ENCODE data around the gene ITIH5. TPM values are rescaled to one million over a fixed set of nuclear protein-coding genes. Genes with fewer than 3 reads are reported as not detected.

The ITIH5 gene
- total and polyA plus RNA-seq, 2 donors (not counting 1 experiment from before 2014, with no cell fraction given): 0.22 to 12.4 TPM

- no peak overlapping the region for H3K4me3 ChIP-seq (replicated peaks in 1 of 4; ENCODE audit: control extremely low read depth in 1 of 4, insufficient read depth in 1 of 4, low read depth in 3 of 4, low read length in 4 of 4)
- no peak overlapping the region for H3K4me2 ChIP-seq (ENCODE audit: extremely low read depth, insufficient read depth, low read length)
- H3K79me2 ChIP-seq (ENCODE audit: control insufficient read depth, insufficient read depth, low read length): no peaks in the 10 kb centered on the region
- no peaks in the 10 kb centered on the region for H4K20me1 ChIP-seq (ENCODE audit: control insufficient read depth, extremely low read depth, insufficient read depth, low read length)
- H3K27ac ChIP-seq (ENCODE audit: insufficient read depth, low read length): no peak overlapping the region
- H3K27me3 ChIP-seq (ENCODE audit: control insufficient read depth, insufficient read depth, low read length): no peaks in the 10 kb centered on the region
- H3K9me3 ChIP-seq (ENCODE audit: control insufficient read depth, insufficient read depth, low read depth, low read length): no peaks in the 10 kb centered on the region
- no peak overlapping the region for H3K9ac ChIP-seq (ENCODE audit: insufficient read depth, low read length)
- TF ChIP-seq CTCF (conservative IDR thresholded peaks at IDR 0.05 in 1 of 2, IDR thresholded peaks at IDR 0.05 in 1 of 2; ENCODE audit: low read depth in 1 of 2, low read length in 2 of 2): no peak
- no peak overlapping the region for H2AFZ ChIP-seq (ENCODE audit: low read length)
- no peaks in the 10 kb centered on the region for H3K36me3 ChIP-seq (ENCODE audit: control insufficient read depth, insufficient read depth, low read length)
- DNase-seq (ENCODE audit: low read depth in 2 of 2): no peak
- H3K4me1 ChIP-seq (ENCODE audit: control insufficient read depth, extremely low read depth, insufficient read depth, low read length): no peaks in the 10 kb centered on the region
Observed at GRCh38 chr10:7571981-7572380, 94.8 kb downstream of the ITIH5 start.

- Histone ChIP-seq H3K4me1 (ENCODE audit: control insufficient read depth, extremely low read depth, insufficient read depth, low read length) (no peaks in the 10 kb centered on the region), H3K4me2 (ENCODE audit: extremely low read depth, insufficient read depth, low read length) (no peak overlapping the region), H3K27ac (ENCODE audit: insufficient read depth, low read length) (no peak overlapping the region), H2AFZ (ENCODE audit: low read length) (no peak overlapping the region), H3K4me3 (replicated peaks in 1 of 4; ENCODE audit: control extremely low read depth in 1 of 4, insufficient read depth in 1 of 4, low read depth in 3 of 4, low read length in 4 of 4) (no peak overlapping the region), H3K9ac (ENCODE audit: insufficient read depth, low read length) (no peak overlapping the region), H4K20me1 (ENCODE audit: control insufficient read depth, extremely low read depth, insufficient read depth, low read length) (no peaks in the 10 kb centered on the region), H3K36me3 (ENCODE audit: control insufficient read depth, insufficient read depth, low read length) (no peaks in the 10 kb centered on the region), H3K27me3 (ENCODE audit: control insufficient read depth, insufficient read depth, low read length) (no peaks in the 10 kb centered on the region), H3K9me3 (ENCODE audit: control insufficient read depth, insufficient read depth, low read depth, low read length) (no peaks in the 10 kb centered on the region), H3K79me2 (ENCODE audit: control insufficient read depth, insufficient read depth, low read length) (no peaks in the 10 kb centered on the region)
- TF ChIP-seq EZH2 (IDR thresholded peaks at IDR 0.05; ENCODE audit: low read length, missing control alignments): no peak
- no peak for TF ChIP-seq CTCF (conservative IDR thresholded peaks at IDR 0.05 in 1 of 2, IDR thresholded peaks at IDR 0.05 in 1 of 2; ENCODE audit: low read depth in 1 of 2, low read length in 2 of 2)
- DNase-seq (ENCODE audit: low read depth in 2 of 2): no peak
Observed at GRCh38 chr10:7567911-7568620, 98.7 kb downstream of the ITIH5 start.

GRCh38 chr10:7566891-7567290 lies 99.9 kb downstream of the ITIH5 start:
- H2AFZ ChIP-seq (ENCODE audit: low read length): no peak overlapping the region
- H3K4me2 ChIP-seq (ENCODE audit: extremely low read depth, insufficient read depth, low read length): no peak overlapping the region
- no peaks in the 10 kb centered on the region for H3K27me3 ChIP-seq (ENCODE audit: control insufficient read depth, insufficient read depth, low read length)
- H3K36me3 ChIP-seq (ENCODE audit: control insufficient read depth, insufficient read depth, low read length): no peaks in the 10 kb centered on the region
- no peaks in the 10 kb centered on the region for H3K4me1 ChIP-seq (ENCODE audit: control insufficient read depth, extremely low read depth, insufficient read depth, low read length)
- no peak overlapping the region for H3K4me3 ChIP-seq (replicated peaks in 1 of 4; ENCODE audit: control extremely low read depth in 1 of 4, insufficient read depth in 1 of 4, low read depth in 3 of 4, low read length in 4 of 4)
- no peaks in the 10 kb centered on the region for H4K20me1 ChIP-seq (ENCODE audit: control insufficient read depth, extremely low read depth, insufficient read depth, low read length)
- no peaks in the 10 kb centered on the region for H3K9me3 ChIP-seq (ENCODE audit: control insufficient read depth, insufficient read depth, low read depth, low read length)
- H3K79me2 ChIP-seq (ENCODE audit: control insufficient read depth, insufficient read depth, low read length): no peaks in the 10 kb centered on the region
- H3K9ac ChIP-seq (ENCODE audit: insufficient read depth, low read length): no peak overlapping the region
- no peak for DNase-seq (ENCODE audit: low read depth in 2 of 2)
- TF ChIP-seq CTCF (conservative IDR thresholded peaks at IDR 0.05 in 1 of 2, IDR thresholded peaks at IDR 0.05 in 1 of 2; ENCODE audit: low read depth in 1 of 2, low read length in 2 of 2): no peak
- TF ChIP-seq EZH2 (IDR thresholded peaks at IDR 0.05; ENCODE audit: low read length, missing control alignments): no peak
- H3K27ac ChIP-seq (ENCODE audit: insufficient read depth, low read length): no peak overlapping the region

Data from fibroblast of lung (primary cell).